LHCN-M2 (cell line): ENCODE results near the gene C2CD3. TPM values are rescaled to one million over a fixed set of nuclear protein-coding genes. Genes with fewer than 3 reads are reported as not detected.

Experiments
- DNase-seq: peaks from one replicate; pipeline ENCODE4 v3.0.0-alpha.2; 2012; ENCODE audit warnings: low read depth
- polyA plus RNA-seq: library from polyadenylated mRNA; unstranded; fragments of >200 nt; gene quantifications from one replicate; pipeline ENCODE4 v1.2.1, GENCODE V29; 2012; ENCODE audit warnings: missing spikeins
- total RNA-seq: library from RNA; depleted of rRNA; stranded (reverse); fragments of >200 nt; gene quantifications from 2 replicates; pipeline ENCODE4 v1.2.3, GENCODE V29; 2014; rRNA removed

Gene C2CD3, protein sequence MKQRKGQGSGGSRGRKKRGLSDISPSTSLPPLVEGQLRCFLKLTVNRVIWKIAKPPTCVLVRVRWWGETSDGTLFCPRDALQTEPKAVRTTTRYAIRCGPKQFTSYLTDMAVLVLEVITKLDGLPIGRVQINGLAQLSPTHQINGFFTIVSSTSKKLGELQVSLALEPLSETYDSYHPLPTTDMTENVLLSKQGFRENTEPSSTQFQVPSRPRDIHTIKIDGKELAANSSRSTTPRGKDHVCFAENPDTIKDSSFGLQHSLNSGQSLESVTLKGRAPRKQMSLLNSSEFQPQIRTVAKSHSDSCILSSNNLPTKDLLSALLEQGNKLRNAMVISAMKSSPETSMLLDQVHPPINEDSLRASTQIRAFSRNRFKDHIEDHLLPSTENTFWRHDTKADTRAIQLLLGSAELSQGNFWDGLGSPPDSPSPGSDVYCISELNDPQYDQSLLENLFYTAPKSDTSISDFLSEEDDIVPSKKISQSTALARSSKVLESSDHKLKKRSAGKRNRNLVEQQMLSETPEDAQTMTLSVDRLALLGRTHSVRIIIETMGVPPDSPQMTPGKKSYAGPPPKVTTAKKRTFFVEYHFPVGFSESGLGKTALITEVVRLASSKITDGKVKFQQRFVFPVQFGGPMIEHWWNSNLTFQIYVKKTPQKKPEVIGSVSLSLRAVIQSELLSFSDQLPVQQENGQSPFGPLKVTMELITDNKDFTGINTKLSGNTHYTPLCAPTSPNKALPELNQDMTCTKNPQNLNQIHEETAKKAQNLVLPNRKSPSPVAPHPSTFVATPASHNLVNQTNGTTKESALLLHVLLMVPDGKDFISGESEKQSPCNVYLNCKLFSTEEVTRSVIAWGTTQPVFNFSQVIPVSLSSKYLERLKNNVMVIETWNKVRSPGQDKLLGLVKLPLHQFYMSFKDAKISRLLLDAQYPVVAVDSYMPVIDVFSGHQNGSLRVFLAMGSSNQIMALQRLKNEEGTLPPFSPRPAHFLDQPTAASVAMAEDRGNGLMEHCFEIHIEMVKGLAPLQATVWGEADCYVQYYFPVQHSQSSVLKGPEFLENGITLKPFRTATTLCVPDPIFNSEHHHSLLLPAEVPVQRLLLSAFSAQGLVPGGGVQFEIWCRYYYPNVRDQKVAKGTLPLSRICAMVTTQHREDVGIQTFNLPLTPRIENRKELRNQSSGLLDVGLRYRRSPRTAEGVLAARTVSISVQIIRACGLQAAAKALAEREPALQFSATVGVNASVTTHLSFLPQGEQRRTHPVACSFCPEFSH (N-terminal part only)
- total RNA-seq: 20.2 and 22.8 TPM in 2 replicates
- 18.9 TPM for polyA plus RNA-seq

DNA sequence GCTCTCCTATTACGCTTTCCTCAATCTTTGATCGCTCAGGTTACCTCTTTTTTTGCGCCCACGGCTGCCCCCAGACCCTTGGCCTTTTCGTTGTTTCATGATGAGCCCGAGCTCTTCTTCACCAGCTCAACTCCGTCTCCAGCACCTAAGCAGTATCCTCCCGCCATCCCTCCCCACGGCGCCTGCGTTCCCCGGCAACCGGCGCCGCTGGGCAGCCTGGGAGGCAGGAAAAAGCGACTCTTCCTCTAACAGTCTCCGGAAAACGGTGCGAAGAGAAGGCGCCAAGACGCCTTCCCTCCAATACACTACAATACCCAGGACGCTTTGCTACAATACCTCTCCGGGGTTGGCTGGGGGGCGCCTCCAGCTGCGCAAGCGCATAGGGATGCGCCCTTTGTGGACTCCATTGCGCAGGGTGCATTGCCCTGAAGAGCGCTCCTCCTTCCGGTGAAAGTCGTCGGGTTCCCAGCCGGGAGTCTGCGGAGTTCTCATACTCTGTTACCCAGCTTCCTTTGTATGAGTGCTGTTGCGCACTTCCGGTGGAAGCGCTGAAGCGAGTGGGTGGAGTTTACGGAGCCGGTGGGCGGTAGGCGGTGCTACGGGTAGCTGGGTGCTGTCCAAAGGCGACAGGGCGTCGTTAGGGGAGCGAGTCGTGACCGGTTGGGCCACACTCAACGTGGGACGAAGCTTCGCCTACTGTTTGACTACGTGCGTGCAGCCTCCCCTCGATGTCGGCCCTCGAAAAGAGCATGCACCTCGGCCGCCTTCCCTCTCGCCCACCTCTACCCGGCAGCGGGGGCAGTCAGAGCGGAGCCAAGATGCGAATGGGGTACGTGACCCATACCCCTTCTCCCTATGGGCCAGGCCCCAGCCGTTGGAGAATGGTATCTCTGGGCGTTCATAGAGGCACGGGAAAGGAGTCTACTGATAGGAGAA is at the start of gene C2CD3, which contains the start of gene PPME1:
TSS of gene C2CD3 (minus strand) at position 309 of the 936 bp plus-strand sequence. CDS start at position 99, 210 bp downstream.
TSS of gene PPME1 (plus strand) at position 596 of the 936 bp plus-strand sequence. CDS start at position 729, 133 bp downstream.
- peak; percentile 100 for DNase-seq

DNA sequence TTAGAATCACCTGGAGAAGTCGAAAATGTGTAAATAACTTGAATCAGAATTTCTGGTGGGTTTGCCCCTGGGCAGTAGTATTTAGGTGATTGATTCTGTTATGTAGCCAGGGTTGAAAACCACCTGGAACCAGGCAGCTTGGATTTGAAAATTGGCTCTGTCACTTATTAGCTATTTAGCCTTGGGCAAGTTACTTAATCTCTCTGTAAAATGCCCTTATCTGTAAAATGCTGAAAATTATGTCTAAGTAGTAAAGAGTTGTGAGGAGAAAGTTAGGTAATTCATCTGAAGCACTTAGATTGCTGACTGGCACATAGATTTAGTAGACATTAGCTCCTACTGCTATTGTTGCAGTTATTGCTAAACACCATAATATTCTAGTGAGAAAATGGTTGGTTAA is 49.6 kb upstream of the C2CD3 start:
- DNase-seq: no peak

DNA sequence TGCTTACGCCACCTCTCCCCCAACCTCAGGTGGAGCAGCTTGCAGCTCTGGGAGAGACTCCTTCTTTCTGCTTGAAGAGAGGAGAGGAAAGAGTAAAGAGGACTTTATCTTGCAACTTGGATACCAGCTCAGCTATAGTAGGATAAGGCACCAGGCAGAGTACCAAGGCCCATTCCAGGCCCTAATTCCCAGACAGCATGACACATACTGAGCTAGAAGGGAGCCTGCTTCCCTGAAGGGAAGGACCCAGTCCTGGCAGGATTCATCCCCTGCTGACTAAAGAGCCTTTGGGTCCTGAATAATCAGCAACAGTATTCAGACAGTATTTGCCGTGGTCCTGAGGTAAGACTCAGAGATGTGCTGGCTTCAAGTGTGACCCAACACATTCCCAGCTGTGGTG is 41.7 kb upstream of the C2CD3 start:
- DNase-seq: no peak

DNA sequence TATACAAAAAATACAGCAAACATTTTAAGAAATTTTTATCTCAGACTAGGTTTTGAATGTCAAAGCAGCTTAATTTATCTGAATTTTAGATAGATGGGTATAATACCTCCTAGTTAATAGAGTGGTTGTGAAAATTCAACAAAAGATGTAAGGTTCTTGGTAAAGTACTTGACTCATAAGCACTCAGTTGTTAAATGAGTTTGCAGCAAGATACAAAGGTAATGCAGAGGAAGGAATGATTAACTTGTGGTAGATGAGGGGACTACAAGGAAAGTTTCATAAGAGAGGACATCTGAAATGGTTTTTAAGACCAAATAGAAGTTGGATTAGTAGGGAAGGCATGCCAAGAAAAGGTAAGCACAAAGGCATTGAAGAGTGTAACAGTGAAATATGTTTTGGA is 37.7 kb upstream of the C2CD3 start:
- DNase-seq: no peak

DNA sequence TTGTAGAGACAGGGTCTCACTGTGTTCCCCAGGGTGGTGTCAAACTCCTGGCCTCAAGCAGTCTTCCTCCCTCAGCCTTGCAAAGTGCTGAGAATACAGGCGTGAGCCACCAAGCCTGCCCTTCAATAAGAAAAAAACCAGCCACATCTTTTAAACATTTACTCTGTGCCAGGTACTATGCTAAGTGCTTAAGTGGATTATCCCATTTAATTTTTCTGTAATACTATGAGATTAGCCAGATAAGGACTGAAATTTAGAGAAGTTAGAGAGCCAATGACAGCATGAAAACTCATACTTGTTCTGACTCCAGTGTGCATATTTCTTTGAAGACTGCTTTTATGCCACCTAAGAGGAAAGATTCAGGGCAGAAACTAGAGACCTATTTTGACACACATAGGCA is 35.9 kb upstream of the C2CD3 start:
- no peak for DNase-seq

DNA sequence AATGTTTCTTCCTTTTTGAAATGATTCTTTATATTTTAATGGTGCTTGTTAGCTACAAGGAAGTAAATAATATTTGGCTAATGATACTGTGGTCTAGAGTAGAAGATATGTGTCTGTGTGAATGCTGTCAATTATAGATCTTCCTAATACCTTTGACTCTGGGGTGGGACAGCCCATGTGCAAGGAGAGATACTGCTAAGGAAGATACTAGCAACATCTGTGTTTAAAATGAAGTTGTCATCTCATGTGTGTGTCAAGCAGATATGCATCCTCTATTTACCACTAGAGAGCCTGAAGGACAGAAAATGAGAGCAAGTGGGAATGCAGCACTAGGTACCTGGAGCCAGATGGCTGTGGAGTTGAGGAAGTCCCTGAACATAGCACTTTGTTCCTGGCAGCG is 34.4 kb upstream of the C2CD3 start:
- DNase-seq: no peak

DNA sequence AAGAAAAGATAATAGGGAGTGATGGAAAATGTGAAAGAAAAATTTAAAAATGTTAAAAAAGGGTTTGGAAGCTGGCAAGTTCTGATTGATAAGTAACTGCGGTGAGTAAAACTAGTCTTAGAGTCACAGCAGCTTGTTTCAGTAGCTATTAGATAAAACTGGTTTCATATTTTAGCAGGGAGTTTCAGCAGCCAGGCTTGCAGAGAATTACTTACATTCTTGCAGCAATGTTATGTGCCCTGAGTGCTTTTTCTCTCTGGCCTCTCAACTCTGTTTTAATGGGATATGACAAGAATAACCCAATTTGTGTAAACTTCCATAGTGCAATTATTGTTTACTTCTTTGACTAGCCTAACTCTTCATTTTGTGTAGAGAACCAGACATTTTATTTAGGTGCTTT is 33.9 kb upstream of the C2CD3 start:
- no peak for DNase-seq

DNA sequence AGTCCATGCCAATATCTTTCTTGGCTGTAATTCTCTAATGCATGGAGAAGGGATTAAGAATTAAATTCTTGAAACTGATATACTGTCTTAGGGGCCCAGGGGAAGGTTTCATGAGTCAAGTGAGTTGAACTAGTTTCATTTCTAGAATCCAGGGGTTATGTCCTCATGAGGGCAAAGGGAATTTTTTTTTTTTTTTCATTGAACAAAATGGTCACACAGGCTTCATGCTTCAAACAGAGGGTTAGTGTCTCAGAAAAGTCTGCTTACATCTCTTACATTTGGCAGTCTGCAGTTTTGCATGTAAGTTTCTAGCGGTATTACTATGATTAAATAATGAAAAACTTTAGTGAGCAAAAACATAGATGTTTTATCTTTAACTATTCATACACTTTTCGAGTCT is 33.2 kb upstream of the C2CD3 start:
- no peak for DNase-seq

DNA sequence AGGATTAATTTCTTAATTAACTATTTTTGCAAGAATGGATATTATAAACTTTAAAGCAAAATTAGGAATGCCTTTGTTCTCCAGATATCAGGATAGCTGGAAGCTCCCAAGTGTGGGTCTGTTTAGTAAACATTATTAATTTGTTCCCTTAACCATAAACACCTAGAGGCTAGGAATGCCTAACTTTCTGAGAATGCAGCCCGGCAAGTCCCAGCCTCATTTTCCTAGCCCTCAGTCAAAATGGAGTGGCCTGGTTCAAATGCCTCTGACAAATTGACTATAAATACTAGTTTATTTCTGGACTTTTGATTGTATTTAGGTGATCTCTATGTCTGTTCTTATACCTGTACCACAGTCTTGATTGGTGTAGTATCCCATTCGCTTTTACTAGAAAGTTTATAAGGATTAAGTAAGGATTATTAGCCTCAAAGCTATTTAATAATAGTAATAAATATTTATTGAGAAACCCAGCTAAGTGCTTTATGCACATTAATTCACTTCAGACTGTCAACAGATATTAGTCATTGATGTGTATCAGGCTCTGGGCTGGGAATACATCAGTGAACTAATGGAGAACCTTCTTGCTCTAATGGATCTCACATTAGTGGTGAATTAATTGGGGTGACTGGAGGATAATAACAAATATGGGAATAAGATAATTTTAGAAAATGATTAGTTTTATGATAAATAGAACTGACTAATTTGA is 26.1 kb upstream of the C2CD3 start:
- DNase-seq: no peak

DNA sequence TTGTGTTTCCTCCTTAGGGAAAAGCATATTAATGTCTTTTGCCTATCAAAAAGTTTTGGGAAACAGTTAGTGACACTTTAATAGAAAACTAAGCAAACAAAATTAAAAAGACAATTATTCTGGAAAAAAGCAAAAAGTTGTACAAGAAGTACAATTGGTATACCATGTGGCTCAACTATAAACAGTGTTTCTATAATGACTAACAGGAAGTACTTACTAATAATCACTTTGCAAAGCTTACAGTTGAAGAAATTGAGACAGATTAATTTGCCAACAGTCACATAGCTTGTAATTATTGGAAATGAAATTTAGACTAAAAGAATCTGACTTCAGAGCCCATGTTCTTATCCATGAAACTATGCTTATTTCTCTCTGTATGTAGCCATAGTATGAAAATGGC is 25.0 kb upstream of the C2CD3 start:
- peak; percentile 7 for DNase-seq

DNA sequence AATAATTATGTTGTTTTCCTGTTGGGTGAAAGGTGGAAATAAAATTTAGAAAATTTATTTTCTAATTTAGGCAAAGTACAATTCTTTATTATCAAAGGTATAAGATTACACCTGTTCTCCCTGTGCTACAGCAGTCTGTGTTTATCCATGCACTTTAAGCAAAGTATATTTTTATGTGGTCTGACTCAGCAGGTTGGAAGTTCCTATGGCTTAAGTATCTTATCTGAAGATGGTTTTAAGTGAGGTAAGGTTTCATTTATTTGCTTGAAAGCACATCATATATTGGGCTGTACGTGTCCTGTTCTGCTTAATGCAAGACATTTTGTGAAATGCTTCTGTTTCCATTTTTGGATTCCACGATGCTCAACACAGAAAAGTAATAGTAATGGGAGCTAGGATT is 14.9 kb upstream of the C2CD3 start:
- DNase-seq: peak; percentile 7

DNA sequence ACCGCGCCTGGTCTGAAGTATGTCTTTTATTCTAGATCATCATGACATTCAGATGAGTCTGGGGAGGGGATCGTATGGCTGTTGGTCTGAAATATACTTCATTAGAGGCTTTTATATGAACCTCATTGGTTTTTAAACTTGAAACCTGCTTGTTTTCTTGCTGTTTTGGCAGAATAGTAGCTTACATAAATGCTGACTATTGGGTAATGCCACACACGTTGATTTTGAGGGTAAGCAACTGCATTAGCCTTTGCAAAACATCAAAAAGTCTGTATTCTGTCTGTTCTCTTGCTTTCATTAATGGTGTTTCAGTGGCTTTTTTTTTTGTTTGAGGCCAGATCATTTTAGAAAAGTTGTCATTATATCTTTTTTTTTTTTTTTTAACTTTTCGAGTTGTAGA is 14.5 kb upstream of the C2CD3 start:
- DNase-seq: no peak

DNA sequence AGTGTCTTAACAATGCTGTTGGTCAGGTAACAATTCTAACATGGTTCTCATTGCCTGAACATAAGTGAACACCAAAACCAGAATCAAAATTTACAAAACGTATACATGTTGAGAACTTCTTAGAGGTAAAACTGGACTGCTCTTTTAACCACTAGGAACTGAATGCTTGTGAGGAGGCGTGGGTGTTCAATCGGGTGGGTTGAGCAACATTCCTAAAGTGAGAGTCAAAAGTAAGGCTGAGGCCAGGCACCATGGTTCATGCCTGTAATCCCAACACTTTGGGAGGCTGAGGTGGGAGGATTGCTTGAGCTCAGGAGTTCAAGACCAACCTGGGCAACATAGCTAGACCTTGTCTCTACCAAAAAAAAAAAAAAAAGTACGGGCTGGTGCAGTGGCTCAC is 11.8 kb upstream of the C2CD3 start:
- DNase-seq: no peak

DNA sequence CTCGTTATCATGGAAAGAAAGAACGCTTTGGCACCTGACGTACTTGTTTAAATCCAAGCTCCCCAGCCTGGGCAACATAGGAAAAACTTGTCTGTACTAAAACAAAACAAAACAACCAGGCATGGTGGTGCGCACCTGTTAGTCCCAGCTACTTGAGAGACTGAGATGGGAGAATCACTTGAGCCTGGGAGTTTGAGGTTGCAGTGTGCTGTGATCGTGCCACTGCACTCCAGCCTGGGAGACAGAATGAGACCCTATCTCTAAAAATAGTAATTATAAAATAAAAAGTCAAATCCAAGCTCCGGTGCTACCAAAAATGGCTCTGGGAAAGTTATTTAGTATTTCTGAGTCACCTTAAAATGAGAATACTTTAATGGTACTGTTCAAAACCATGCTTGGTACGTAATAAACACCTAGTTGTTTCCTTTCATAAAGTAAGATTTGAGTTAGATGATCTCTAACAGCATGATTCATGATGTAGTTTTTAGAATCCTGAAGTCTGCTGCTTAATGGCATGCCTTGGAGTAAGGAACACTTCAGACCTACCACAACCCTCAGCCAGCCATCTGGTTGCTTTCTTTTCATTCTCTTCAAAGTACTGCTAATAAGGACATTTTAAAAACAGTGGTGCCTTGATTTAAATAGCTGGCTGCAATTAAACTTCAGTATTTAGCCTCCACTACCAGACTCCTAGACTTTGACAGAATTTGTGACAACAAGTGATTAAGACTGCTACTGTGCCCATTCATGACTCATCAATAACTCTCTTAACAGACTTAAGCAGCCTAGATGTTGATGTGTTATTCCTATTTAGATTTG is 8.6 kb upstream of the C2CD3 start:
- DNase-seq: peak; percentile 23

DNA sequence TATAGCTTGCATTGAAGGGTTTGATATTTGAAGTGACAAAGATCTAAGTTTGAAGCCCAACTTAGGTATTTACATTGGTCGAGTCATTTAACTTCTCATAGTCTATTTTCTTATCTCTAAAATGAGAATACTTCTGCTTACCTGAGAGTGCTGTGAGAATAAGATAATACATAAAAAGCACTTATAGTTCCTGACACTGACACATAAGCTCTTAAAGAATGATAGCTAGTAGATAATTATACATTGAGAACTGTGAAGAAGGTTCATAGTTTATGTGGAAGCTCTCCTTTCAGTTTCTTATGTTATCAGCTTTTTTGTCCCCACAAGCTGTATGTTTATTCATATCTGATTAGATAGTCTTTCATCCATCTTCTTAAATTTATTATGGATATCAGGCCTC is 5.1 kb upstream of the C2CD3 start:
- DNase-seq: no peak

DNA sequence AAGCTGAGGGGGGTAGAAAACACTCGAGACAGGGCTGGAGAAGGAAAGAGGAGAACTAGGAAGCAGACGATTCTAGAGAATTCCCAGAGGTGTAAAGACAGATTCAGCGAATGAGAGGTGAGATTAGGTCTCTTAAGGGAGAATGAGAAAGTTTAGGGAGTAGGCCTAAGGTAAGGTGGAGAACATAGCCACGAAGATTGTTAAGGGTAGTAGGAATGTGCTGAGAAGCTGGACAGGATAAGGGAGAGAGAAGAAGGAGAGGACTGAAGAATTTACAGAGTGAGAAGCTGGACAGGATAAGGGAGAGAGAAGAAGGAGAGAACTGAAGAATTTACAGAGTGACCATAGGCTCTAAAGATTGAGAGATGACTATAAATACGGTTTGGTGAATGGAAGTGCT is 1.2 kb upstream of the C2CD3 start:
- DNase-seq: peak; percentile 23

DNA sequence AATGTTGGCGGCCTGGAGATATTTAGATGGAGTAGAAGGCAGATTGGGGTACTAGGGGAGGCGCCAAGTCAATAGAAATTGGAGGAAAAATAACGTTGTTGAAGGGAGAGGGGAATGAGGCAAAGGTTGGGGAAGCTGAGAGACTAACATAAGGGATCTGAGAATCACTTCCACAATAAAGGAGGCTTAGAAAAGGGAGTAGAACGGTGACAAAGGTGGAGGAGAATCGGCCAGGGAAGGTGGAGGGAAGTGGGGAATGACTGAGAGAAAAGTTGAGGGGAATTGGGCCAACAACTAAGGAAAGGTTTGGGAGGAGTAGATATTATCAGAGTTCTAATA is 797 bp upstream of the C2CD3 start:
- no peak for DNase-seq

DNA sequence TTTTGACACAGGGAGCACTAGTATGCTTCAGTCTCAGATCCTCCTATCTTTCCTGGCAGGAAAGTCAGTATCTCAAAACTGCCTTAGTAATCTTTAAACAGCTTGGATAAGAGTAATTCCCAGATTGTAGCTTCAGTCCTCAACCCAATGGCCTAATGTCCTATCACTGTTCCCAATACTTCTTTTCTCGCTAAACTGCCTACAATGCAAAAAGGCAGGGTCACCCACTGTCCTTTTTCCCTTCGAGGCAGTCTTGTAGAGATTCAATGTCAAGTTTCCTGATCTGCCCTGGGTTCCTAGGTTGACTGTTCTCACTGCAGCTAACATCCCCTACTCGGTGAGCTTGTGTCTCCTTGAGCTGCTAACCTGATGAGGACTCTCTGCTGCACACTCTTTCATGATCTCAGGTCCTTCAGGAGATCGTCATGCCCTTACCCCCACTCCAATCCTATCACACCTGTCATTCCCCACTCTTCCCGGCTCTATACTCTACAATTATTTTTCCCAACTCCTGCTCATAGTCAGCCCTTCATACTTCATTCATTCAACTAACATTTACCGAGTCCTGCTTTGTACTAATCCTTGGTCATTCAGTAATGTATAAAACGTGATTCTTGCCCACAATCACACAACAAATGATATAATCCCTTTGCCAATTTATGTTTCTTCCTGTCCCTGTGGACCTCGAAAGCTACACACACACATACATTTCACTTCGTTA is 904 bp downstream of the C2CD3 start:
- DNase-seq: no peak

DNA sequence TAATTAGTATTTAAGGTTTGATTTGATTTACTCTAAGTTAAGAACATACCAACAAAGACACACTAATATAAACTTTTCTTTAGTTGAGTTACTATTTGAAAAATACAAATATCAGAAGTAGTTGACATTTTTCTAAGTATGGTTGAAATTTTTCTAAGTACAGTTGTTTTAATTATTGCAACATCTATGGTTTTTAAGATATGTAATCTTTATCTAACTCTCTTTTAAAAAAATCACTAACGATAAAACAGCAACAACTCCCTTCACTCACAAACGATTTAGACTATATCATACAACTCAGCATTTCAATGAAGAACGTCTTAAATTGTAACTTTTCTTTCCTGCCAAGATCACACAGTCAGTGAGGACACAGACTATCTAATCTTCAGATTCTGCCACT is 2.0 kb downstream of the C2CD3 start:
- DNase-seq: no peak
